ENCODE results near the gene SETD2.

GRCh38 chr3:47086071-47086470 is 77.8 kb downstream of the SETD2 start:
- TF ChIP-seq POLR2A (IDR thresholded peaks at IDR 0.05; ENCODE audit: low read depth, low read length) (no peak), TAF1 (IDR thresholded peaks at IDR 0.05; ENCODE audit: borderline replicate concordance, low read depth, low read length) (no peak), POLR2AphosphoS5 (IDR thresholded peaks at IDR 0.05; ENCODE audit: low read depth, low read length) (no peak)

Data from GM12892 (cell line).